ENCODE data around the gene TRIM47.

TRIM47 gene

DNA sequence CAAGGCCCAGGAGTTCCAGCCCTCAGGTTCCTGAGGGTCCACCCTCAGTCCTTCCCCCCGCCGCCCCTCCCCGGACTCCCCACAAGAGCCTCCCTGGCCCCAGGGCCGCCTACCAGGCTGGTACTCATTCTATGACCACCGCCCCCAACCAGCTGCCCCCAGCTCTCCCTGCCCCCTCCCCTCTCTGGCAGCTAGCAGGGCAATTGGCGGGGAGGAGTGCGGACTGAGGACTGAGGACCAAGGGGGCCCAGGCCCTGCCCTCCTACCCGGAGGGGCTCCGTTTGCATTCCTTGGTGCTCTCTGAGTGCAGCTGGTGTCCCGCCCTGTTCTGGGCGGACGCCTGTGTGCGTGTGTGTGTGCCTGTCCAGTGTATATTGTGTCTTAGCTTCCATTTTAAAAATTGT, 53.2 kb downstream of the TRIM47 start:
- peaks cover 17% of the 10 kb centered on the region; the same call in 1 of the 2 replicates for H3K4me1 ChIP-seq (ENCODE audit: insufficient read depth, low read length)
- peaks cover 8% of the 10 kb centered on the region; the same call in 1 of the 2 replicates for H3K36me3 ChIP-seq (ENCODE audit: insufficient read depth, low read length)
- H3K9ac ChIP-seq (ENCODE audit: low read depth, low read length): no peak overlapping the region
- no peaks in the 10 kb centered on the region for H3K9me3 ChIP-seq (ENCODE audit: control insufficient read depth, insufficient read depth, low read length)

DNA sequence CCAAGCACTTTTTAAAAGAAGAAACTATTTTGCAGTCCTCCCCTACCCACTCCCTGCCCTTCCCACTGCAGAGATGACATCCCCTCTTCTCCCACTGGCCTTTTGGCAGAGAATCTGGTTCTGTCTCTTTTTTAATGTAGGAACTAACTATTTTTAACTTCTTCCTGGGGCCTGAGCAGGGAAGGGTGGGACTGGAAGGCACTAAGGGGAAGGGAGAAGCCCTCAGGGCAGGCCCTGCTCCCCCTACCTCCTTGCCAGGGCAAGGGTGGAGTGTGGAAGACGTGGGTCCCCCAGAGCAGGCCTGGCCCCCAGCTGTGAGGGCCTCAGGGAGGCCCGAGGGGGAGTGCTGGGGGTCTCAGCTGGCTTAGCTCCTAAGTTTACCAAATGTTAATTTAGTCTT, 53.7 kb downstream of the TRIM47 start:
- Histone ChIP-seq H3K9me3 (ENCODE audit: control insufficient read depth, insufficient read depth, low read length) (no peaks in the 10 kb centered on the region), H3K4me1 (ENCODE audit: insufficient read depth, low read length) (peaks cover 17% of the 10 kb centered on the region; the same call in 1 of the 2 replicates), H3K36me3 (ENCODE audit: insufficient read depth, low read length) (peaks cover 10% of the 10 kb centered on the region; the same call in 1 of the 2 replicates), H3K9ac (ENCODE audit: low read depth, low read length) (no peak overlapping the region)
